GM23338 (cell line): ENCODE data around the gene LEMD1. TPM values are rescaled to one million over a fixed set of nuclear protein-coding genes. Genes with fewer than 3 reads are reported as not detected.

Experiments used
- ATAC-seq: fragments of 200-7000 bp; cut with Tn5 transposase; 3 replicates; pipeline ENCODE4 v1.9.1; 2020
- DNase-seq: peaks from one replicate; pipeline ENCODE4 v3.0.0-alpha.2; 2015; ENCODE audit warnings: low spot score
- H2AFZ ChIP-seq: fragments of 200-600 bp; sonication (generic); 2 replicates; pipeline ENCODE4 v1.8.0; 2016; ENCODE audit warnings: antibody characterized with exemption, mild to moderate bottlenecking, moderate library complexity
- H3F3A ChIP-seq: fragments of 200-600 bp; sonication (generic); replicated peaks from 2 replicates; pipeline ENCODE4 v1.8.0; 2017; ENCODE audit warnings: antibody characterized with exemption, mixed run types, low read depth
- H3K27ac ChIP-seq: fragments of 200-600 bp; sonication (generic); 2 replicates; pipeline ENCODE4 v1.6.1; 2016; ENCODE audit warnings: low read depth
- H3K27me3 ChIP-seq: fragments of 200-600 bp; sonication (generic); 2 replicates; pipeline ENCODE4 v1.8.0; 2016; ENCODE audit warnings: mild to moderate bottlenecking, mixed run types, moderate library complexity; ENCODE audit not compliant: insufficient read depth
- H3K36me3 ChIP-seq: fragments of 200-600 bp; sonication (generic); 2 replicates; pipeline ENCODE4 v1.8.0; 2016; ENCODE audit warnings: mild to moderate bottlenecking; ENCODE audit not compliant: insufficient read depth
- H3K4me1 ChIP-seq: fragments of 200-600 bp; sonication (generic); 2 replicates; pipeline ENCODE4 v1.8.0; 2016; ENCODE audit warnings: mild to moderate bottlenecking, moderate library complexity; ENCODE audit not compliant: insufficient read depth
- H3K4me2 ChIP-seq: fragments of 200-600 bp; sonication (generic); 2 replicates; pipeline ENCODE4 v1.7.1; 2017; ENCODE audit warnings: mixed run types
- H3K4me3 ChIP-seq: fragments of 200-600 bp; sonication (generic); 2 replicates; pipeline ENCODE4 v1.6.1; 2016; ENCODE audit warnings: mixed run types
- H3K79me2 ChIP-seq: fragments of 200-600 bp; sonication (generic); replicated peaks from 2 replicates; pipeline ENCODE4 v1.8.0; 2017; ENCODE audit warnings: mild to moderate bottlenecking; ENCODE audit not compliant: insufficient read depth
- H3K9me2 ChIP-seq: fragments of 200-600 bp; sonication (generic); 2 replicates; pipeline ENCODE4 v1.8.0; 2017; ENCODE audit not compliant: insufficient read depth
- H4K20me1 ChIP-seq: fragments of 200-600 bp; sonication (generic); replicated peaks from 2 replicates; pipeline ENCODE4 v1.8.0; 2017; ENCODE audit warnings: mild to moderate bottlenecking; ENCODE audit not compliant: insufficient read depth
- H3K27ac Mint-ChIP-seq: 2 replicates; pipeline ENCODE4 v1.8.0; 2020; ENCODE audit warnings: inconsistent platforms, mild to moderate bottlenecking, moderate library complexity, mixed read lengths
- H3K27me3 Mint-ChIP-seq: 3 replicates; pipeline ENCODE4 v1.8.0; 2022; ENCODE audit warnings: low read depth, mild to moderate bottlenecking, moderate library complexity, mixed read lengths, inconsistent platforms; ENCODE audit not compliant: insufficient read depth, poor library complexity
- H3K36me3 Mint-ChIP-seq: 3 replicates; pipeline ENCODE4 v1.8.0; 2021; ENCODE audit warnings: low read depth, mild to moderate bottlenecking, inconsistent platforms, moderate library complexity, mixed read lengths
- H3K4me1 Mint-ChIP-seq: 3 replicates; pipeline ENCODE4 v1.8.0; 2020; ENCODE audit warnings: mild to moderate bottlenecking, inconsistent platforms, mixed read lengths
- H3K4me3 Mint-ChIP-seq: 3 replicates; pipeline ENCODE4 v1.8.0; 2021; ENCODE audit warnings: moderate library complexity, mild to moderate bottlenecking, inconsistent platforms, mixed read lengths
- H3K9me3 Mint-ChIP-seq: 3 replicates; pipeline ENCODE4 v1.8.0; 2020; ENCODE audit warnings: moderate library complexity, mild to moderate bottlenecking, inconsistent platforms, mixed read lengths
- polyA plus RNA-seq: library from polyadenylated mRNA; unstranded; fragments of >200 nt; fragmentation: Nextera tagmentation; extraction: Ambion mirVana; gene quantifications from 2 replicates; pipeline ENCODE4 v1.2.1, GENCODE V29; 2016
- total RNA-seq: library from RNA; depleted of rRNA; stranded (reverse); fragments of >200 nt; shearing (Covaris generic); gene quantifications from 2 replicates; pipeline ENCODE4 v1.2.3, GENCODE V29; 2014
- TF ChIP-seq, protein P1 (sequence below), 2 experiments: fragments of 200-600 bp in 1 of 2; sonication (generic) in 1 of 2; conservative IDR thresholded peaks; 2 replicates each; pipeline versions ENCODE4 v1.5.1 to v1.6.1; 2016 to 2017; ENCODE audit warnings: antibody characterized with exemption in 2 of 2, low read depth in 2 of 2, mild to moderate bottlenecking in 2 of 2, moderate library complexity in 1 of 2
- TF ChIP-seq, protein P2 (sequence below): fragments of 250-450 bp; sonication (Bioruptor Pico); IDR thresholded peaks from 2 replicates; pipeline ENCODE4 v1.5.0; 2020; ENCODE audit warnings: mild to moderate bottlenecking, moderate library complexity

Gene LEMD1
- total and polyA plus RNA-seq, 2 experiments from 2014 or later = 4.7 to 10.7 TPM

DNA sequence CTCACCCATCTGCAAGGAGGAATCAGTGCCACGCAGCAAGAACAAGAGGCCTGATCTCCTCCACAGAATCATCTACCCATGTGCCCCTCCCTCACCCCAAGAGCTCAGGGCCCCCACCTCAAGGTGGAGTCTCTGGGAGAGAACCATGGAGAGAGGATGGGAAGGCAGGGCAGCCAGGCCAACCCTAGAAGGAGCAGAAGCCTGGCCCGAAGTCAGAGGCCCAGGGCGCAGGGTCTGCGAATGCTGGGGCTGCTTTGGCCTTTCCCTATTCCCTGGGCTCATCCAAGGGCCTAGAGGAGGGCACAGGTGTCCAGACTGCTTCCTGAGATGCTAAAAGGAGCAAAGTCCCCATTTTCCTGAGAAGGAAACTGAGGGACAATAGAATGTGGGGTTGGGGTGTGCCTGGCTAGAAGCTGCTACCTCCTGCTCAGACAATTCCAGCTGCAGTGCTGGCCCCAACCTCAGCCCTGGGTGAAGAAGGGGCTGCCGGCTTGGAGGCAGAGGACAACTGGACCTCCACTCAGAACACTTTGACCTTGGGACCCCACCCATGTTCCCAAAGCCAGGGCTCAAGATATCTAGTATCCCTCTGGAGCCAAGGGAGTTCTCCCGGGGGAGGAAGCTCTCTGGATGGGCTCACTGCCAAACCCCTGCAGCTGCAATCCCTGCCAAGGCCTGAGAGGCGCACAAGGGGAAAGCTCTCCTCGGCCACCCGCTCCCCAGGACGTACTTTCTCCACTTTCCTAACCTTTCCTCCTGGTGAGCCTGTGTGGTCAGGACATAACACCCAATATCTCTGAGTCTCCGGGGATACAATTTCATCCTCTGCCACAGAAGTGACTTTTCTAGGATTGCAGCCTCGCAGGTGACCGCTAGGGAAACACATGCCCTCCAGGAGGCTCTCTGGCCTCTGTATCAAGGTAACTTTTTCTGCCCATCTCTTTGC is 16.6 kb upstream of the LEMD1 start:
- peaks cover 14% of the 10 kb centered on the region; the same call in 1 of the 2 replicates for H3F3A ChIP-seq
- peaks cover 55% of the 10 kb centered on the region for H3K27me3 Mint-ChIP-seq
- H2AFZ ChIP-seq = no peak overlapping the region
- H3K4me1 Mint-ChIP-seq = peaks cover 65% of the 10 kb centered on the region
- peak; percentile 56 for ATAC-seq
- peaks cover 5% of the 10 kb centered on the region; the same call in 2 of the 3 replicates for H3K36me3 Mint-ChIP-seq
- H3K4me3 ChIP-seq = no peak overlapping the region
- TF ChIP-seq, protein P1, sequence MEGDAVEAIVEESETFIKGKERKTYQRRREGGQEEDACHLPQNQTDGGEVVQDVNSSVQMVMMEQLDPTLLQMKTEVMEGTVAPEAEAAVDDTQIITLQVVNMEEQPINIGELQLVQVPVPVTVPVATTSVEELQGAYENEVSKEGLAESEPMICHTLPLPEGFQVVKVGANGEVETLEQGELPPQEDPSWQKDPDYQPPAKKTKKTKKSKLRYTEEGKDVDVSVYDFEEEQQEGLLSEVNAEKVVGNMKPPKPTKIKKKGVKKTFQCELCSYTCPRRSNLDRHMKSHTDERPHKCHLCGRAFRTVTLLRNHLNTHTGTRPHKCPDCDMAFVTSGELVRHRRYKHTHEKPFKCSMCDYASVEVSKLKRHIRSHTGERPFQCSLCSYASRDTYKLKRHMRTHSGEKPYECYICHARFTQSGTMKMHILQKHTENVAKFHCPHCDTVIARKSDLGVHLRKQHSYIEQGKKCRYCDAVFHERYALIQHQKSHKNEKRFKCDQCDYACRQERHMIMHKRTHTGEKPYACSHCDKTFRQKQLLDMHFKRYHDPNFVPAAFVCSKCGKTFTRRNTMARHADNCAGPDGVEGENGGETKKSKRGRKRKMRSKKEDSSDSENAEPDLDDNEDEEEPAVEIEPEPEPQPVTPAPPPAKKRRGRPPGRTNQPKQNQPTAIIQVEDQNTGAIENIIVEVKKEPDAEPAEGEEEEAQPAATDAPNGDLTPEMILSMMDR (conservative IDR thresholded peaks at IDR 0.05; ENCODE audit: low read depth in 2 of 2) = peak; percentile 36 to 62
- TF ChIP-seq, protein P2, sequence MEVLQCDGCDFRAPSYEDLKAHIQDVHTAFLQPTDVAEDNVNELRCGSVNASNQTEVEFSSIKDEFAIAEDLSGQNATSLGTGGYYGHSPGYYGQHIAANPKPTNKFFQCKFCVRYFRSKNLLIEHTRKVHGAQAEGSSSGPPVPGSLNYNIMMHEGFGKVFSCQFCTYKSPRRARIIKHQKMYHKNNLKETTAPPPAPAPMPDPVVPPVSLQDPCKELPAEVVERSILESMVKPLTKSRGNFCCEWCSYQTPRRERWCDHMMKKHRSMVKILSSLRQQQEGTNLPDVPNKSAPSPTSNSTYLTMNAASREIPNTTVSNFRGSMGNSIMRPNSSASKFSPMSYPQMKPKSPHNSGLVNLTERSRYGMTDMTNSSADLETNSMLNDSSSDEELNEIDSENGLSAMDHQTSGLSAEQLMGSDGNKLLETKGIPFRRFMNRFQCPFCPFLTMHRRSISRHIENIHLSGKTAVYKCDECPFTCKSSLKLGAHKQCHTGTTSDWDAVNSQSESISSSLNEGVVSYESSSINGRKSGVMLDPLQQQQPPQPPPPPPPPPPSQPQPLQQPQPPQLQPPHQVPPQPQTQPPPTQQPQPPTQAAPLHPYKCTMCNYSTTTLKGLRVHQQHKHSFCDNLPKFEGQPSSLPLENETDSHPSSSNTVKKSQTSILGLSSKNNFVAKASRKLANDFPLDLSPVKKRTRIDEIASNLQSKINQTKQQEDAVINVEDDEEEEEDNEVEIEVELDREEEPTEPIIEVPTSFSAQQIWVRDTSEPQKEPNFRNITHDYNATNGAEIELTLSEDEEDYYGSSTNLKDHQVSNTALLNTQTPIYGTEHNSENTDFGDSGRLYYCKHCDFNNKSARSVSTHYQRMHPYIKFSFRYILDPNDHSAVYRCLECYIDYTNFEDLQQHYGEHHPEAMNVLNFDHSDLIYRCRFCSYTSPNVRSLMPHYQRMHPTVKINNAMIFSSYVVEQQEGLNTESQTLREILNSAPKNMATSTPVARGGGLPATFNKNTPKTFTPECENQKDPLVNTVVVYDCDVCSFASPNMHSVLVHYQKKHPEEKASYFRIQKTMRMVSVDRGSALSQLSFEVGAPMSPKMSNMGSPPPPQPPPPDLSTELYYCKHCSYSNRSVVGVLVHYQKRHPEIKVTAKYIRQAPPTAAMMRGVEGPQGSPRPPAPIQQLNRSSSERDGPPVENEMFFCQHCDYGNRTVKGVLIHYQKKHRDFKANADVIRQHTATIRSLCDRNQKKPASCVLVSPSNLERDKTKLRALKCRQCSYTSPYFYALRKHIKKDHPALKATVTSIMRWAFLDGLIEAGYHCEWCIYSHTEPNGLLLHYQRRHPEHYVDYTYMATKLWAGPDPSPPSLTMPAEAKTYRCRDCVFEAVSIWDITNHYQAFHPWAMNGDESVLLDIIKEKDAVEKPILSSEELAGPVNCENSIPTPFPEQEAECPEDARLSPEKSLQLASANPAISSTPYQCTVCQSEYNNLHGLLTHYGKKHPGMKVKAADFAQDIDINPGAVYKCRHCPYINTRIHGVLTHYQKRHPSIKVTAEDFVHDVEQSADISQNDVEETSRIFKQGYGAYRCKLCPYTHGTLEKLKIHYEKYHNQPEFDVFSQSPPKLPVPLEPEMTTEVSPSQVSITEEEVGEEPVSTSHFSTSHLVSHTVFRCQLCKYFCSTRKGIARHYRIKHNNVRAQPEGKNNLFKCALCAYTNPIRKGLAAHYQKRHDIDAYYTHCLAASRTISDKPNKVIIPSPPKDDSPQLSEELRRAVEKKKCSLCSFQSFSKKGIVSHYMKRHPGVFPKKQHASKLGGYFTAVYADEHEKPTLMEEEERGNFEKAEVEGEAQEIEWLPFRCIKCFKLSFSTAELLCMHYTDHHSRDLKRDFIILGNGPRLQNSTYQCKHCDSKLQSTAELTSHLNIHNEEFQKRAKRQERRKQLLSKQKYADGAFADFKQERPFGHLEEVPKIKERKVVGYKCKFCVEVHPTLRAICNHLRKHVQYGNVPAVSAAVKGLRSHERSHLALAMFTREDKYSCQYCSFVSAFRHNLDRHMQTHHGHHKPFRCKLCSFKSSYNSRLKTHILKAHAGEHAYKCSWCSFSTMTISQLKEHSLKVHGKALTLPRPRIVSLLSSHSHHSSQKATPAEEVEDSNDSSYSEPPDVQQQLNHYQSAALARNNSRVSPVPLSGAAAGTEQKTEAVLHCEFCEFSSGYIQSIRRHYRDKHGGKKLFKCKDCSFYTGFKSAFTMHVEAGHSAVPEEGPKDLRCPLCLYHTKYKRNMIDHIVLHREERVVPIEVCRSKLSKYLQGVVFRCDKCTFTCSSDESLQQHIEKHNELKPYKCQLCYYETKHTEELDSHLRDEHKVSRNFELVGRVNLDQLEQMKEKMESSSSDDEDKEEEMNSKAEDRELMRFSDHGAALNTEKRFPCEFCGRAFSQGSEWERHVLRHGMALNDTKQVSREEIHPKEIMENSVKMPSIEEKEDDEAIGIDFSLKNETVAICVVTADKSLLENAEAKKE (CRISPR knock-in tag) = no peak
- 0 out of 2 replicates have a peak overlapping the region, but pooled peaks have one; percentile 38 for H3K4me2 ChIP-seq
- no peaks in the 10 kb centered on the region for H3K79me2 ChIP-seq
- 0 out of 2 replicates have a peak, but pooled peaks cover 7% of the 10 kb centered on the region for H4K20me1 ChIP-seq
- no peaks in the 10 kb centered on the region for H3K36me3 ChIP-seq
- no peak overlapping the region for H3K4me3 Mint-ChIP-seq
- no peaks in the 10 kb centered on the region for H3K9me2 ChIP-seq
- H3K4me1 ChIP-seq = peaks cover 58% of the 10 kb centered on the region
- no peak overlapping the region for H3K27ac Mint-ChIP-seq
- no peak overlapping the region for H3K27ac ChIP-seq
- H3K9me3 Mint-ChIP-seq = no peaks in the 10 kb centered on the region
- H3K27me3 ChIP-seq = 0 out of 2 replicates have a peak, but pooled peaks cover 5% of the 10 kb centered on the region
- DNase-seq = peak; percentile 74
